ENCODE data around the gene ACLY.
A peak's percentile ranks its signal among the peaks of the same experiment; 100 is the strongest.

The ACLY gene

DNA sequence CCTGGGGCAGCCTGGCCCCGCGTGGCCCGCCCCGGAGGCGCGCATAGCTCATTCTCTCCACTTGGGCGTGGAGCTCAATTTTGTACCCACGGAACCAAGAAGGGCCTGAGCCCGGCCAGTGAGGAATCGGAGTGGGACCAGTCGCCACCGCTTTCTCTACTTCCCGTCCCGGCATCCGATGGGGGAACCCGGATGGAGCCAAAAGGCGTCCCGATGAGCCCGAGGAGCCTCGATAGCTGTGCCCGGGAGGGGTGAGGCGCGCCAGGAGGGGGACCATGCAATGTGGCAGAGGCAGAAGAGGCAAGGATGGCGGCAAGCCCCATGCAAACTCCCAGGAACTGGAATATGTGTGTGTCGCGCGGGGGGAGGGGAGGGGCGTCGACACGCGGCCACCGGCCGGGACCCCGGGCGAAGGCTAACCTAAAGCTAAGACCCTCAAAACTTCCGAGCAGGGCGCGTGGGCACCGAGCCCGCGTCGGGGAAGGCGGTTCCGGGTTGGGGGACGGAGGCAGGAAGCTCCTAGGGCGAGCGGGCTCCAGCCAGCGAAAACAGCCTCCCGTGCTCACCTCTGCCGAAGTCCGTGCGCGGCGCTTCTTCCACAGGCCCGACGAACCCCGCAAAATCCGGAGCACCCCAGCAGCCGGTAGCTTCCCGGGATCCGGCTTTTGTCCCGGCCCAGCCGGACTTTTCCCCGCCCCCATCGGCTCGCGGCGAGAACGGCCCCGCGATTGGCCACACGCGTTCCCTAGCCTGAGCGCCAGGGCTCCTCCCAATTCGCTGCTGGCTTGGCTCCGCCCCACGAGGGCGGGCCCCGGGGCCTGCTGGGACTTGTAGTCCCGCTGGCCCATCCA lies at the start of gene ACLY:
Gene ACLY, minus strand, starts transcription at position 638 of the 851 bp plus-strand sequence. CDS start 5,078 bp downstream, outside the sequence.
- DNase-seq (ENCODE audit: low read depth in 2 of 2) = peak; percentile 97 to 99

DNA sequence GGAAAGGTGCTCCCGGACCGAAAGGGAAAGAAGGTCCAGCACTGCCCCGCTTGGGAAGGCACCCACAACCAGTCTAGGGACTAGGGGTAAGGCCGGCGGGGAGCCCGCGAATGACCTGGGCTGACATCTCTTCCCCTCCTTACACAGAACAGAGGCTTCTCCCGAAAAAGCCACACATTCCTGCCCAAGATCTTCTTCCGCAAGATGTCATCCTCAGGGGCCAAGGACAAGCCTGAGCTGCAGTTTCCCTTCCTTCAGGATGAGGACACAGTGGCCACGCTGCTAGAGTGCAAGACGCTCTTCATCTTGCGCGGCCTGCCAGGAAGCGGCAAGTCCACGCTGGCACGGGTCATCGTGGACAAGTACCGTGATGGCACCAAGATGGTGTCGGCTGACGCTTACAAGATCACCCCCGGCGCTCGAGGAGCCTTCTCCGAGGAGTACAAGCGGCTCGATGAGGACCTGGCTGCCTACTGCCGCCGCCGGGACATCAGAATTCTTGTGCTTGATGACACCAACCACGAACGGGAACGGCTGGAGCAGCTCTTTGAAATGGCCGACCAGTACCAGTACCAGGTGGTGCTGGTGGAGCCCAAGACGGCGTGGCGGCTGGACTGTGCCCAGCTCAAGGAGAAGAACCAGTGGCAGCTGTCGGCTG lies 49.3 kb upstream of the ACLY start:
- no peak for DNase-seq (ENCODE audit: low read depth in 2 of 2)

DNA sequence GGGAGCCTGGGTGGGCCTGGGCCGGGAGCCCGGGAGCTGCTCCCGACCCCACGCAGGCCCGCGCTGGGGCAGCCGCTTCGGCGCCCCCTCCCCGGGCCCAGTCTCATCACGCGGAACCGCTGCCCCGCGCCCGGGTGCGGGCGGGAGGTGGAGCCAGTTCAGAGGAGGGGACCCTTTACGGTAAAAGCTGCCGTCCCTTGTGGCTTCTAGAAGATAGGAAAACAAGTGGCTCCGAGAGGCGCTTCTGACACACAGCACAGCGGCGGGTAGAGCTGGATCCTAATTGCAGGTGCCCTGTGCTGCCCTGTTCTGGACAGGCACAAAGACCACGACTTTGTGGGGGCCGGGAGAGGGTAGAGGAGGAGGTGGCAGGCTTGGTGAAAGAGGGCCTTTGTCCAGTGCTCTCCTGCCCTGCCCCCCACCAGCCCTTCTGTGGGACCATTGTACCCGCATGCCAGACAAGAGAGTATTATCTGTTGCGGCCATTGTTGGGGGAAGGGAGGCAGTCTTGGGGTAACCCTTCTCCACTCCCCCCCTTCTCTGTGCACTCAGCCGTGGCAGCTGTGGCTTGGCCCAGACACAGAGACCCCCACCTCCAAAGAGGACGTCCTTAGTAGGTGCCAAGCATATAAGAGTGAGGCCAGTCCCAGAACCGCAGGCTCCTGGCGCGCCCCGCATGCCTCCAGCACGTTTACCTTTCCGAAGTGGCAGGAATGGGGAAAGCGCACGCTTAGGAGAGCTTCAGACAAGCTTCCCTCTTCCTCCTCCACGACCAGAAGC lies 48.6 kb upstream of the ACLY start:
- DNase-seq (ENCODE audit: low read depth in 2 of 2) = no peak

DNA sequence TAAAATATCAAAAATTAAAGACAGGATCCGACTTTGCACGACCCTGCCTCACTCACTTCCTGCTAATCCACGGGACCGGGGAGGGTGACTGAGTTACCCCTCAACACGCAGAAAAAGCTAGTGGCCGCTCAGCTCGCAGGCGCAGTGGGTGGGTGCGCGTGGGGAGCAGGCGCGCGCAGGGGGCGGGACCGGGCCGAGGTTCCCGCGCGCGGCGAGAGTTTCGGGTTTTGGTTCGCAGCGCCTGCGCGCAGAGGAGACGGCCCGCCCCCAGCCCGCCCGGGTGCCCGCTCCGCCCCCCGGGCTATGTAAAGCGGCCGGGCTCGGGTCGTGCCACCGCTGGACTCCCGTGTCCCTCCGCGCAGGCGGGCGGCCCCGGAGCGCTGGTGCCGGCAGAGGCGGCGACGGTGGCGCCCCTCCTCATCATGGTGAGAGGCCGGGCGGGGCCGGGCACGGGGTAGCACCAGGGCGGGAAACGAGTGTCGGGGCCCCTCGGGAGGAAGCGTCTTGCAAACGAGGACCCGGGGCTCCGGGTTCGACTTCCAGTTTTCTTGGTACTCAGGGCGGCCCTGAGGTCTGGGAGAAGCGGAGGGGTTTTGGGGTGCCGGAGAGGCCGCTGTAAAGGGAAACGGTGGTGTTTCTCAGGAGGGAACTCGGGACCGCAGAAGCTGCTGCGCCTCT lies 47.9 kb upstream of the ACLY start, which contains the start of gene CNP:
Gene CNP, plus strand, starts transcription at position 333 of the 678 bp plus-strand sequence. Its CDS starts 90 bp downstream, at position 423.
- DNase-seq (ENCODE audit: low read depth in 2 of 2) = peak; percentile 87 to 89

DNA sequence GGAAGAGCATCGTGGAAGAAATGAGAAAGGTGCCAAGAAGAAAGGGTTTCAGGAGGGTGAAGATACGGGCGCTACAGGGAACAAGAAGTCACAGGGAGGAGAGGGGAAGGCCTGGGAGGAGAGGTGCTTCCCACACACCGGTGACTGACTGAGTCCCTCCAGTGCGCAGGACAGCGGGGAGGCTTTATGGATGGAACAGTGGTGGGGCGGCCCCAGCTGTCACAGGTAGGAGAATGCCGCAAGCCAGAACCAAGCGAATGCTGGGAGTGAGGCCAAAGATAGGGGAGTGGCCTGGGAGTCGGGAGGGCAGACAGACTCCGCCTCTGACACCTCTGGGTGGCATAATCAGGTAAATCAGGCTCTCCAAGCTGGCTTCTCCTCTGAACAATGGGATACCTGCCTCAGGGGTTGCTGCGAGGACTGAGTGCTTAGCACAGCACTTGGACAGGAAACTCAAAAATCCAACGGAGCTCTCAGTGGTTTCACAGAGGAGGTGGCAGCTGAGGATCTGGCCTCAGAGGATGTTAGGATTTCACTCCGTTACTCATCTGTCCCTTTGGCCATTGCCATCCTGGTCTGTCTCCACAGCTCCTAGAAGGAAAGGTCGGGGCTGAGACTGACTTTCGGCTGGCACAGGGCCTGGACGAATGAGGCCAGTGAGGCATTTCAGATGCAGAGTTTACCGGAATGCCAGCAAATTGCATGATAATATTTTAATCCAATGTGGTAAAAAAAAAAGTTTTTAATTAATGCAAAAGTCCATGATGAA lies 47.1 kb upstream of the ACLY start:
- DNase-seq (ENCODE audit: low read depth in 2 of 2) = peak; percentile 37 to 60

DNA sequence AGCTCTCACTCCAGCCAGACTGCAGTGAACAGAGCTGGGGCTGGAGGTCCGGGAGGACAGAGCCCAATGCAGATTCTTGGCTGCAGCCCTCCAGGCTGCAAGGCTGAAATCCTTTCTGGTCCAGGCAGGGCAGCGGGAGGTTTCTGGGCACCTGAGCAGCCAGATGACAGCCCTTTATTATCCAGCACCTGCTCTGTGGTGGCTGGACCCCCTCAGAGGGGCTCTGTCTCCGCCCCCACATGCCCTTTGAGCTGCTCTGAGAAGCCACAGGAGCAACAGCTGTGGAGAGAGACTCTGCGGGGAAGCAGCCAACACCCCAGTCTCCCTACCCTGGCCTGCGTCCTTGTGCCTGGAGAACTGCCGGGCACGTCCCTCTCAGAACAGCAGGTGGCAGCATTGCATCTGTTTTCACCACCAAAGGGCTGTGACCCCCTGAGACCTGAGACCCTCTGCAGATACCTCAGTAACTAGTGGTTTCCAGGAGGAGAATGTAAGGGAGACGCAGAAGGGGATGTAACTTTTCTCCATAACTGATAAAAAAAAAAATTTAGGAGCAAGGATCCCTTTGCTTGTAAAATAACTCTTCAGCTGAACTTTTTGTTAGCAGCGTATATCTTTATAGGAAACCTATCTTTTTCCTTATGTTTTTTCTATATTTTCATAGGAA lies 44.1 kb upstream of the ACLY start:
- peak; percentile 42 to 56 for DNase-seq (ENCODE audit: low read depth in 2 of 2)

DNA sequence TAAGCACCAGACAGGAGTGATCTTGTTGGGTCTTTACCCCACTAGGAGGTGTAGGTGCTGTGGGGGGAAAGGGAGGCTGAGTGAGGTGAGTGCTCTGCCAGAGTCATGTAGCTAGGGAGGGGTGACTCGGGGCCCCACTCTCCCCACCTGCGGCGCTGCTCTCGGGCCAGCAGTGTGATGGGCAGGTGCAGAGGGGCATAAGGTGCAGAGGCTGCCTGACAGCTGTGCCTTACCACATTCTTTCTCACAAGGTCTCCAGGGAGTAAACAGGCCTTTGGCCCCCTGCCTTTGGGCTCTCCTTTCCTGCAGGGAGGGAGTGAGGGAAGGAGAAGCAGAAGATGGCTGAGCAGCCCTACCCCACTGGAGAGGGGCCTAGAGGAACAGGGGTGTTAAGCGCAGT lies 43.4 kb upstream of the ACLY start:
- no peak for DNase-seq (ENCODE audit: low read depth in 2 of 2)

DNA sequence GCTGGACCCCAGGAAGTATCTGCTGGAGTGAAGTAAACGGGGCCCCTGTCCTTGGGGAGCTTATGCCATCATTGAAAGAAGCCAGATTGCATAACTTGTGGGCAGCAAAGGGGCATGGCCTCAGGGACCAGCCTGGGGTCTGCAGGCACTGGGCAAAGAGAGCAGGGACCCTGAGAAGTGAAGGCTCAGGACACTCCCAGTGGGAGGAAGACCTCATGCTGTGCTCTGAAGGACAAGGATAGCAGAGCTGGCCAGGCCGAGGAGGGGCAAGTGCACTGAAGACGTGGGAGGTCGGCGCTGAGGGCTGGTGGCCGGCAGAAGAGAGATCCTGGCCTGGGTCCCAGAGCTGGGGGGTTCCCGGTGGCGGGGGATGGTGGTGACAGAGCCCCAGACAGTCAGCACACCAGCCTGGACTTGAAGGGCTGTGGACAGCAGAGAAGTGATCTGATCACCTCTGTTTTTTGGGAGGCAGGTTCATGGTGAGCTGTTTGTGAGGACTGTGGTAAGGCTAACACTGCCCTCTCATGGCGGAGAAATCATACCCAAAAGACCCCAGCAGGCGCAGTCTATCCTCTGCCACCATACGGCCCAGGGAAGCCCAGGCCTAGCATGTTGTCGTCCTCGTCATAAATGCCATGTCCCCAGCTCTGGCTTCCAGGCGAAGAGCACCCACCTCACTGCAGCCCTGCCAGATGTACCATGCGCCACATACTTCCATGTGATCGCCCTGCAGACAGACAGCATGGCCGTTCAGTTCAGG lies 40.8 kb upstream of the ACLY start:
- no peak for DNase-seq (ENCODE audit: low read depth in 2 of 2)

DNA sequence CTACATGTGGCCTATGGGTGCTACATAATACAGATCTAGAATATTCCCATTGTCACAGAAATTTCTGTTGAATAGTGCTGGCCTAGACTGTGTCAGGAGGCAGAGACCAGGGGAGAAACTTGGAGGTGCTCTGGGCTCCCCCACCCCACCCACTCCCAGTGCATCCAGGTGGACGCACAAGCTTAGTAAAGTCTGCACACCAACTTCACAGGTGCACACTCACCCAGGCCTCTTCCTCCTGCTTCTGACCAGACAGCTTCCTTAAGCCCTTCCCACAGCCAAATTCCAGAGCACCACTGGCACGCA lies 40.2 kb upstream of the ACLY start:
- no peak for DNase-seq (ENCODE audit: low read depth in 2 of 2)

DNA sequence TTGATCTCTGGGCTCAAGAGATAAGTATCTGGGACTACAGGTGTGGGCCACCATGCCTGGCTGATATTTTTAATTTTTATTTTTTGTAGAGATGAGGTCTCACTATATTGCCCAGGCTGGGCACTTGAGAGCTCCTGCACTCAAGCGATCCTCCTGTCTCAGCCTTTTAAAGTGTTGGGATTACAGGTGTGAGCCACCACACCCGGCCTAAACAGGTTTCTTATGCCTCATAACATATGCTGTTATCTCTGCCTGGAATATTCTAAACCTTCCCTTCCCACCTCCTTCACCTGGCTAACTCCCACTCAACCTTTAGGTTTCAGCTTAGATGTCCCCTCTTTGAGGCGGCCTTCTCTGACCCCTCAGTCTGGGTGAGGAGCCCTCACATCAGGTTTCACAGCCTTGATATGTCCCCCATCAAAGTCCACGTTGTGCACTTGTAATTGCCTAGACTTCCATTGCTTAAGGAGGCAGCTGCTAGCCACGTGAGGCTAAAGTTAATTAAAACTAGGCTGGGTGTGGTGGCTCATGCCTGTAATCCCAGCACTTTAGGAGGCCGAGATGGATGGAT lies 39.2 kb upstream of the ACLY start:
- DNase-seq (ENCODE audit: low read depth in 2 of 2) = no peak

DNA sequence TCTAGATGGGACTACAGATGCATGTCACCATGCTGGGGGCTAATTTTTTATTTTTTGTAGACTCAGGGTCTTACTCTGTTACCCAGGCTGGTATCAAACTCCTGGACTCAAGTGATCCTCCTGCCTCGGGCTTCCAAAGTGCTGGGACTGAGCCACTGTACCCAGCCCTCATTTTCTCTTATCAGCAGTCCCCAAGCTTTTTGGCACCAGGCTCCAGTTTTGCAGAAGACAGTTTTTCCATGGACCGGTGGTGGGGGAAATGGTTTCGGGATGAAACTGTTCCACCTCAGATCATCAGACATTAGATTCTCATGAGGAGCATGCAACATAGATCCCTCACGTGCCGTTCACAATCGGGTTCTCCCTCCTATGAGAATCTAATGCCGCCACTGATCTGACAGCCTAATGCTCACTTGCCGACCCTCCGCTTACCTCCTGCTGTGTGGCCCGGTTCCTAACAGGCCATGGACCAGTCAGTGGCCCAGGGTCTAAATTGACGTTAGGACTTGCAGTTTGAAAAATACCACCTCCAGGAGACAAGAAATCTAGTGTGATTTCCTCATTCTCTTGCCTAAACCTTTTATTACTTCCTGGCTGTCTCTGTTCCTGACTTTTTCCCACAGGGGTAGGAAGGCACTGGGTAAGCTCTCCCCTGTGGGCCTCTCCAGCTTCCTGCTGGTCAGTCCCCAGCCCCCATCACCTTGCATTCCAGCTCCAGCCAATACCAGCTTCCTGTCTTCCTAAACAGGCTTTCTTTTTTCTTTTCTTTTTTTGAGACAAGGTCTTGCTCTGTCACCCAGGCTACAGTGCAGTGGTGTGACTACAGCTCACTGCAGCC lies 38.5 kb upstream of the ACLY start:
- no peak for DNase-seq (ENCODE audit: low read depth in 2 of 2)

DNA sequence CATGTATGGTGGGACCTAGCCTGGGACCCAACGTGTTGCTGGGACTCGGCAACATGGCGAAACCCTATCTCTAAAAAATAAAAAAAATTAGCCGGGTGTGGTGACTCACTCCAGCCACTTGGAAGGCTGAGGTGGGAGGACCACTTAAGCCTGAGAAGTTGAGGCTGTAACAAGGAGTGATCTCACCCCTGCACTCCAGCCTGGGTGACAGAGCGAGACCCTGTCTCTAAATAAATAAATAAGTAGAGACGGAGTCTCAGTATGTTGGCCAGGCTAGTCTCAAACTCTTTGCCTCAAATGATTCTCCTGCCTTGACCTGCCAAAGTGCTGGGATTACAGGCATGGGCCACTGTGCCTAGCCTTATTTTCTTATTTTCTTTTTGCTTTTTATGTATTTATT lies 37.8 kb upstream of the ACLY start:
- DNase-seq (ENCODE audit: low read depth in 2 of 2) = no peak

DNA sequence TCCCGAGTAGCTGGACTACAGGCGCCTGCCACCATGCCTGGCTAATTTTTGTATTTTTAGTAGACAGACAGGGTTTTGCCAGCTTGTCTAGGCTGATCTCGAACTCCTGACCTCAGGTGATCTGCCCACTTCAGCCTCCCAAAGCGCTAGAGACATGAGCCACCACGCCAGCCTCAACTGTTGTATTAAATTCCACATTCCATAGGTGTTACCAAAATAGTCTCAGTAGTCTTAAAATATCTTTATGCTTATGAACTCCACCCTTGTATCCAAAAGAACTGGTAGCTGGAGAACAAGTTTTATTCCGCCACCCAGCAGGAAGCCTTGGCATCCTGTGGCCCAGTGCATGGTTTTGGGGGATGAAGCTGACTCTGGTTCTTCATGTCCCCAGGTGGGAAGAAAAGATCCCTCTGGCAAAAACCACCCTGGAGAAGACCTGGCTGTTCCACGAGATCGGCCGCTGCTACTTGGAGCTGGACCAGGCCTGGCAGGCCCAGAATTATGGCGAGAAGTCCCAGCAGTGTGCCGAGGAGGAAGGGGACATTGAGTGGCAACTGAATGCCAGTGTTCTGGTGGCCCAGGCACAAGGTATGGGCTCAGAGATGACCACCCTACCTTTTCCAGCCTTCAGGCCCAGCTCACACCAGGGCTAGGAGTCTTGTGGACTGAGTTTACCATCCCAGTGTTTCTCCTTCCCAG lies 30.2 kb upstream of the ACLY start:
- no peak for DNase-seq (ENCODE audit: low read depth in 2 of 2)

DNA sequence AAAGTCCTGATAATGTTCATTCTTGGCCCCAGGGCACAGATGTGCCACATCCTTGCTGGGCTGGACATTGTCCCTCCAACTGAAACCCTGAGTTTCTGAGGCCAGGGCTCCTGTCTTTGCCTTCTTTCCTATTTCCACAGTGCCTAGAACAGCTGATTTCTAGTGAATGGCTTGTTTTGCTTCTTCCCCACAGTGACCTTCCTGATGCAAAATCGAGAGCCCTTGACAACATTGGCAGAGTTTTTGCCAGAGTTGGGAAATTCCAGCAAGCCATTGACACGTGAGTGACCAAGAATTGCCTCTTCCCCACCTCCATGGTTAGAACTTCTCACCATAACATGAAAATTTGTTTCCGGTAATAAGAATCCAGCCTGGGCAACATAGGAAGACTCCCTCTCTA lies 26.2 kb upstream of the ACLY start:
- no peak for DNase-seq (ENCODE audit: low read depth in 2 of 2)

DNA sequence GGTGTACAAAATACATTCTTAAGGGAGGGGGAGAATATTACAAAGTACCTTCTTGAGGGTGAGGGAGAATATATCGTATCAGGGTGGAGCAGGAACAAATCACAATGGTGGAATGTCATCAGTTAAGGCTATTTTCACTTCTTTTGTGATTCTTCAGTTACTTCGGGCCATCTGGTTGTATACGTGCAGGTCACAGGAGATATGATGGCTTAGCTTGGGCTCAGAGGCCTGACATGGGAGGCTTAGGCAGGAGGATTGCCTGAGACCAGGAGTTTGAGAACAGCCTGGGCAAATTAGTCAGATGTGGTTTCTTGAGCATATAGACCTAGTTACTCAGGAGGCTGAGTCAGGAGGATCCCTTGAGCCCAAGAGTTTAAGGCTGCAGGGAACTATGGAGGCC lies 24.7 kb upstream of the ACLY start:
- DNase-seq (ENCODE audit: low read depth in 2 of 2) = no peak

DNA sequence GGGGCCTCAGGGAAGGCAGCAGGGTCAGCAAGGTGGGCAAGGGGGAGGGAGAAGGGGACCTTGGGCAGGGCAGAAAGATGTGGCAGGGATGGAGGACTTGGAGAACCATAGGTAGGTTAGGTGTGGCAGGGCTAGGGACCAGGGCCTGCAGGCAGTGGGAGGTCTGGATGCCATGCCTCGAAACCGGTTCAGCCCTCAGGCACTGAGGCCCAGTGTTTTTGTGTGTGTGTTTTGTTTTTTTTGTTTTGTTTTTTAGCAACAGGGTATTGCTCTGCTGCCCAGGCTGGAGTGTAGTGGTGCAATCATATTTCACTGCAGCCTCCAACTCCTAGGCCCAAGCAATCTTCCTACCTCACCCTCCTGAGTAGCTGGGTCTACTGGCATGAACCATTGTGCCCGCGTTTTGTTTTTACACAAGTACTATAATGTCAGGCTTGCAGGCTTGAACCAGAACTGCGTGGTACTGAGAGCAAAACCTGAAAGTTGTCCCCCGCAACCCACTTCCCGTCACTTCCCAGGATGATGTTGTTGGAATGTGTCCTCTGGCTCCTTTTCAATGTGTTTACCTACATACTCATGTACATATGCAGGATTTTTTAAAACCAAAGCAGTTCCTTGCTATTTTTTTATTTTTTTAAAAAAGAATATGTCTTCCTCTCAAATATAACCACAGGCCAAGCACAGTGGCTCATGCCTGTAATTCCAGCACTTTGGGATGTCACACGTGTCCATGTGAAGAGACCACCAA lies 24.0 kb upstream of the ACLY start:
- DNase-seq (ENCODE audit: low read depth in 2 of 2) = no peak

DNA sequence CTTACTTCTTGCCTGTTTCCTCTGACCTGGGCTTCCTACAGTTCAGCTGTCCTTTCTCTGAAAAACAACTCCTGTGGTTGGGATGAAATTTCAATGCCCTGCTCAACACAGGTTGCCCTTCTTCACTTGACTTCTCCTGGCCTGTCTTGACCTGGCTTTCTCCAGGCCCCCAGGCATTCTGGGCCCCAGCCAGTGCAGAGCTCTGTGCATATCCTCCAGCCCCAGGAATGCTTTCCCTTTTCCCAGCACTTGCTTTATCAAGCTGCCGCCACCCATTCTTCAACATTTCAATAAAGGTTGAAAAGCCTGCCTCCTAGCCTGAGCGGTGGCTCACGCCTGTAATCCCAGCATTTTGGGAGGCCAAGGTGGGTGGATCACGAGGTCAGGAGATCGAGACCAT lies 22.4 kb upstream of the ACLY start:
- no peak for DNase-seq (ENCODE audit: low read depth in 2 of 2)

Data from stimulated activated CD8-positive, alpha-beta memory T cell treated with anti-CD3 and anti-CD28 coated beads, Interleukin-15, amount 100 ng/mL, for 48 hours (primary cell).